ENCODE data around the gene AGMO.

Gene AGMO

DNA sequence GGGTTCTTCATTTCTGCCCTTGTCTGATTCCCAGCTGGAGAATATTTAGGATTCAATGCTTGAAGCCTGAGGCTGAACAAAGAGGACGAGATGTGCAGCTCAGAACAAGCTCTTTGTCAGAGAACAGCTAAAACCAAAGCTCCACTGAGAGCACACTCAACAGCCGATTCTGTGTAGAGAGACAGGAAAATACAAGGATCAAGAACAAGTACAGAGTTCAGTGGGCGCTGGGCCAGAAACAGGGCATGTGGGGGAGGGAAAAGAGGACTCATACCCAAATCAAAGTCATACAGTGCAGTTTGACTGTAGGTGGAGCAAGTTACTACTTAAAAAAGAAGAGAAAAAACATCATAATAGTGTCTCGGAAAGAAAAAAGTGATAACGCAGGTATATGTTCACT lies at the start of gene AGMO:
TSS of gene AGMO (minus strand) at position 181 of the 400 bp plus-strand sequence.
- DNase-seq = peak in 11 of 14 donors; percentile 8 to 74 (median 49)

DNA sequence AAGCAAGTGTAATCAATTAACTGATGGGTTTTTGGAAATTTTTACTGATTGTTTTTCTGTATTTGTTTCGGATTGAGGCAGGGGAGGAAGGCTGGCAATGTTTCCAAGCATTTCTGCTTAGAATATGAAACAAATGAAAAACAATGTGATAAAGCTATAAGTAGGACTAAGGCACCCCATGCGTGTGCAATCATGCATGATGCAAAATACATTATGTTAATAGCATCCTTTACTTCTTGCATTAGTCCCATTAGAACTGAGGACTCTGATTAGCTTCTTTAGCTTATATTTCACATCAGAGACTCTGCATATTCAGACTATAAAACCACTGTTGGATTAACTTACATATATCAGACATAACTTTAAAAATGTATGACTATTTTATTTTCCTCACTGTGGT lies 48.7 kb upstream of the AGMO start:
- DNase-seq = no peak

DNA sequence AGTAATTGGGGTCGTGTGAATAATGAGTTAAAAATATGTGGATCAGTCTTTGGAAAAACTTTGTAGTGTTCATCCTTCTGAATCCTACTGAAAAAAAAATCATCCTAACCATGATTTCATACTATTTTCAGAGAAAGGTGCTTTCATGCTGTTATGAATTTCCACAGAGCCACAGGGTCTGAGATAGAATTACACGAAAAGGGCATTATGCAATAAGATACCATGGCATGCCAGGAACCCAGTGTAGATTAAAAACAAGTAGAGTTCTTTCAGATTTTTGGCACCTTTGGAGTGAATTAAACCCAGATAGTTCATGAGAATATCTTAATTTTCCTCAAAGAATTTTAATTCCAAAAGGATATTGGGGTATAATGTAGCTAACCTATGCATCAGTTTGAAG lies 47.5 kb upstream of the AGMO start:
- DNase-seq = no peak

DNA sequence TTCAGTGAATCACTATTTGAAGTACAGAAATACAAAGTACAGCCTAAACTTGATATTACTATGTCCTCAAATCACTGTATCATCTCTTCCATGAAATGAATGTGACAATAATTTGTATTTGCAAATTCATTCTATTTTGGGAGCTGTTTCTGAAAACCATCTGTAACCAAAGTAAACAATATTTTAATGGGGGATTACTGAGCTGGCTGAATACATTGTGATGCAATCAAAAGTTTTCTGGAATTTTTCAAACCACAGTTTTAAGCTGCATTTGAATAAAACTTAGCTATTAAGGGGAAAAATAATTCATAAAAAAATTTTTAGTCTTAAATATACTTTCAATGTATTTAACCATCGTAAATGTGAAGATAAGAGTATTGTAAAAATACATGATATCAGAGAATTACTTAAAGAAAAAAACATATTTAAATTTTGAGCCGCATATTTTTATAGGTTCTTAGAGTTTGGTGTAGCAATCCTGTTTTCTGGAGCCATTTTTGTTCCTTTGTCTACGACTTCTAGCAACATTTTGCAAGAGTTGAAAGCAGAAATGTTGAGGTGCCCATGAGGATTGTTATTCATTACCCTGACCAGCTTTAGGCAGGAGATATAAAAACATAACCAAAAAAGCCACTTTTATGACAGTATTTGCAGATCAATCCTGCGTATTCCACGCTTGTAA lies 45.9 kb upstream of the AGMO start:
- DNase-seq = no peak

DNA sequence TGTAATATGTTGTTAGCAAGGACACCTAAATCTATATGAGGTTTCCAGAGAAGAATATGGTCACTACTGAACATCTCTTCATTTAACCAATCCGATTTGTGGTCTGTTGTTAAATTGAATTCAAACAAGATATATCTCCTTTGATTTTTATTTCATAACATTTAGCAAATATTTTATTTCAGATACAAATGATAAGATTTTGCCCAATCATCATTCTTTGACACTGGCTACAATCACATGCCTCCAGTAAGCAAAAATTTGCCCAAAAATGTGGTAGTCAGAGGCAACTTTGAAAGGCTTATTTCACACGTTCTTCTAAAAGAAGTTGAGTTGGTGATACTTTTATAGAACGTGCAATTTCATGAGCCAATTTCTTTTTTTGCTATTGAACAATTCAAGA lies 44.7 kb upstream of the AGMO start:
- DNase-seq = no peak

DNA sequence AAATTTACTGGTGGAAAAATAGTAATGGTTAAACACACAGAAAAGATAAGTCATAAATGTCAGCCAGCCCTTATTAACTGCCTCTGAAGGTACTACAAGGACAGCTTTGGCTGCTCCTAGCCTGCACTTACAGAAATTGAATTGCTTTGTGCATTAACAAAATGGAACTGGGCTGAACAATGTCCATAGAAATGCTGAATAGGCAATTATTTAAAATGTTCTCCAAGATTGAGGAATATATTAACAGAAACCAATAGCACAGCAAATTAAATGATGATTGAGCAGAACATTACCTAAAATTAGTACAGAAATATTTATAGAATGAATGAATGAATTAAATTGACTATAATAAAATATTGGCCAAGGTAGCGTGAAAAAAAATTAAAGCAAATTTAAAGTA lies 42.4 kb upstream of the AGMO start:
- DNase-seq = no peak

DNA sequence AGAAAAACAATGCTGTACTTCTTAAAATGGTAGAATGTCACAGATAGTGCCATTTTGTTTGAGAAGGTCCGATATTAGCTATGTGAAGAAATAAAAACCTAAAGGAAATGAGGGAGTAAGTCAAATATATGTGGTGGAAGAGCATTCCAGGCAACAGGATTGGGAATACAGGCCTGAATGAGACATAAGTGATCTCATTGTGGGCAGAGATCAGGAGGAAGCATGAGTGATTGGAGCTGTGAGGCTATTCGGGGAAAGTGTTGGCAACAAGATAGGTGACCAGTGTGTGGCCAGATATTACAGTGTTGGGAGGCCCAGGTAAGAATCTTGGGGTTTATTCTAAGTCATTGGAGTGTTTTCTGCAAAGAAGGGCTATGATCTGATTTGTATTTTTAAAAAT lies 41.3 kb upstream of the AGMO start:
- no peak for DNase-seq

DNA sequence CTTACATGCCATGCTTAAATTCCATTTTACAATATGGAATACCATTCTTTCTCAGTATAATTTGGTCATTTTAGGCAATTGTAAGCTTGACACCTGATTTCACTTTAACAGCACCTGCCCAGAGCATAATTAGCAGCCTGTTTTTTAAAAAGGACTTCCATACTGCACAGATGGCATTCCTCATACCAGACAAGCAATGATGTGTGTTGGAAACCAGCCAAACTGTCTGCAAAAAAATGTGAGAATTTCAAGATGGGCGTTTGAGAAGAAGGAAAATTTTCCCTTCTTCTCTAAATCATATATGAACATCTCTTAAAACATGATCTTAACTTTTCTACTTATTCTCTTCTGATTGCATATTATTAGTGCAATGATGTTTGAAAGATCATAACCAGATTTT lies 40.4 kb upstream of the AGMO start:
- DNase-seq = no peak

DNA sequence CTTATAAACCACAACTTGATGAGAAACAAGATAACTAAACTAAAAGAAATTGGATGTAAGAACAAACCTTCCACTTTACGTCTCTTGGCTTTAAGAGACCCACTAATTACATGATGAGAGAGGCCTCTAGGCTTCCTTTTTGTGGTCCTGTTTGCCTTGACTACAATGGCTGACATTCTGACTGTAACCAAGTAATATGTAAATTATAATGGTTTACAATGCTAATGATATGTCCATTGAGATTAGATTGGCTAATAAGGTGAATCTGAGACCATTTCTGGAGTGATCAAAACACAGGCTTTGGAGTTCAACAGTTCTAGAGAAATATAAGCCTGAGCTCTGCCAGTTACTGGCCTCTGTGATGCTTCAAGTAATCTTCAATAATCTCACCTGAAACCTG lies 39.4 kb upstream of the AGMO start:
- no peak for DNase-seq

DNA sequence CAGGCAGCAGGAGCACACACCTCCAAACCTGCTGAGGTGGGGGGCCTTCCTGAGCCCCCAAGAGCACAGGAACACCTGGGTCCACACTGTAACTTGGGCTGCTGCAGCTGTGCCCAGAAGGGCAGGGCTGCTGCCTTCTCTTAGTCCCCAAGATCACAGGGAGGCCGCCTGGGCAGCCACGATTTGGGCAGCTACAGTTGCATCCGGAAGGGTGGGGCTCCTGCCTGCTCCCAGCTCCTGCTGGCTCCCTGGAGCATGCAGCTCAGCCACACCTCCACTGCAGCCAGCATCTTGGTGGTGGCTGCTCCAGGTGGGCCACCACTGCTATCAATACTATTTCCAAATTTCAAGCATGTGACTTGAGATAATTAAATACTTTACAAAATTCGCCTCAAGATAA lies 38.5 kb upstream of the AGMO start:
- no peak for DNase-seq

DNA sequence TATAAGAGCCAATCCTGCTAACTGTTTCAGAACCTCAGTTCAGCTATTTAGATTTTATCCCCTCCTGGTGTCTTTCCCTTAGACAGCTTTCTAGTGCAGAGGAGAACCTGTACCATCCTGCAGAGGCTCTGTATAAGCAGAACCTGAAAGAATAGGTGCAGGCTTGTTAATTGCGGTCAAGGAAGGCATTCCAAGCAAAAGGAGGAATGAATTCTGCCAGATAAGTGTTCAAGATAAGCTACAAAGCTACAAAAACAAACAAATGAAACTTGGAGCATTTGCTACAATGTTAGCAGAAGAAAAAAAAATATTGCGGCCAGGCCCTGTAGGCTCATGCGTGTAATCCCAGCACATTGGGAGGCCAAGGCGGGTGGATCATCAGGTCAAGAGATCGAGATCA lies 32.6 kb upstream of the AGMO start:
- no peak for DNase-seq

DNA sequence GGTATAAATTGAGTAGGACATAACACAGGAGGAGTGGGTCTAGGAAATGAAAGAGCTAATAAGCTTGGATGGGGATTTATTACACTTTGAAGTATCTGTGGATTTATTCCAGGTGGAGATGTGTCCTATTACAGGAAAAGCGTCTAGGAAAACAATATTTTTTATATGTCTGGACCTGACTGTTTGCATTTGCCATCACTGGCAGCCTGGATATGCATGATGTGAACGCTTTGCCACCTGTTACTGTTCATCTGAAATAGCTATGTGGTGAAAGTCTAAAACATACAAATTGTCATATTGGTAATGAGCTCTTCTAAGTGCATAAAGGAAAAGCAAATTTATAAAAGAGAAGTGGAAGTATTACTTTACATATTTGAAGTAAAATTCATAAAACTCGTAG lies 31.6 kb upstream of the AGMO start:
- no peak for DNase-seq

DNA sequence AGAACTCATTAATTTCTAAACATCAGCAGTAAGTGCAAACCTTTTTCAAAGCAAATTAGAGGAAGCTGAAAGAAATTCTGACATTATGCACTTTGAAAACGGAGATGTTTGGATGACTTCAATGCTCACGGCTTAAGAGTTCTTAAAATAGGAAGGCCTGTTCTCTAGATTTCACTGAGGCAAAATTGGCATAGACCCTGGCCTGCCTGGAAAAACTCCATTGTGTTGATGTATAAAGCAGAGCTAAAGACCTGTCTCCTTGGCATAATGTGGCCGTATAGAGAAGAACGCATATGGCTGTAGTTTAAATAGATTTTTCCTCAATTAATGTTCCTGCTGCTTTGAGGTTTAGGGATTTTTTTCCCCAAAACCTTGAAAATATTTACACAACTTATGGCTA lies 24.5 kb upstream of the AGMO start:
- DNase-seq = no peak

DNA sequence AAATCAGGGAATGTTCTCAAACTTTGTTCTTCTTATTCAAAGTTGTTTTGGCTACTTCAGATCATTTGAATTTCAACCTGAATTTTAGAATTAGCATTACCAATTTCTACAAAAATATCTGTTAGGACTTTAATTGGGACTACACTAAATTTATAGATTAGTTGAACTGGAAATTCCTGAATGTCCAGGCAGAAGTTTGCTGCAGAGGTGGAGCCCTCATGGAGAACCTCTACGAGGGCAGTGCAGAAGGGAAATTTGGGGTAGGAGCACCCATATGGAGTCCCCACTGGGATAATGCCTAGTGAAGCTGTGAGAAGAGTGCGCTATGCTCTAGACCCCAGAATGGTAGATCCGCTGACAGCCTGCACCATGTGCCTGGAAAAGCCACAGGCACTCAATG lies 22.8 kb upstream of the AGMO start:
- no peak for DNase-seq

DNA sequence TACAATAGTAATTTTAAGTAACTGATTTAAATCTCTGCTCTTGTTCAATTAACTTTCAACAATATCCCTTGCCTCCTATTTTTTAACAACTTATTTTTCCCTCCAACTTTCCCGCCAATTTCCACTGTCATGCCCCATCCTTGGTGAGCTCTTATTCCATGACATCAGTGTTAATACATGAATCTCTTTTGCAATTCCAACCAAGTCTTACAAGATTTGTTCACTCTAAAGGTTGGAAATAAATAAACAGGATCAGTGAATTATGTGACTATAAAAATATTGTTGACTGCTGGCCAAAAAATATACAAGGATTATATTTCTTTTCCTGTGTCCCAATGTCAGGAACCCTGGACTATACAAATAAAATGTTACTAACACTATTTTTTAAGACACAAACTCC lies 21.0 kb upstream of the AGMO start:
- DNase-seq = no peak

DNA sequence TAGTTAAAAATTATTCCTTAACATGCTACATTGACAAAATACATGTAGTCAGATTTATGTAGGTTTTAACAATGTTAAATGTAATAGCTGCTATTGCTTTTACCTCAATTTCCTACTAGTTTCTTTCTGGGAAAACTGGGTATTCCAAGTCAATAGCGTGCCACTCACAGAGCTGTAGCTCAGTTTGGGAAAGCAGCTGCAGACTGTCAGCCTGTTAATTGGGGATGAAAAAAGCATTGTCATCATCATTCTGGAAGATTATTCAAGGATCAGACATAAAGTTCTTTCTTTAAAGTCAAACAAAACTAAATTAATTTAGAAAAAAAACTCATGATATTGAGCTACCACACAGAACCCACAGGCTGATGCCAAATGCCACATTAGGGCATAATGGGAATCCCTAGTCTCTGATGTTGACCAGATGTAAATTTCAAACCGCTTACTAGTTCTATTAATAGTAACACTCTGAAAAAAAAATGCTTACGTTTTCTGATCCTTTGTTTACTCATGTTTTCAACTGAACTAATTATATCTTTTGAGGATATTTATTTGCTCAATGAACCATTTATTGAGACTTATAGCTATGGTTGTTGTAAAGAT lies 19.6 kb upstream of the AGMO start:
- no peak for DNase-seq

DNA sequence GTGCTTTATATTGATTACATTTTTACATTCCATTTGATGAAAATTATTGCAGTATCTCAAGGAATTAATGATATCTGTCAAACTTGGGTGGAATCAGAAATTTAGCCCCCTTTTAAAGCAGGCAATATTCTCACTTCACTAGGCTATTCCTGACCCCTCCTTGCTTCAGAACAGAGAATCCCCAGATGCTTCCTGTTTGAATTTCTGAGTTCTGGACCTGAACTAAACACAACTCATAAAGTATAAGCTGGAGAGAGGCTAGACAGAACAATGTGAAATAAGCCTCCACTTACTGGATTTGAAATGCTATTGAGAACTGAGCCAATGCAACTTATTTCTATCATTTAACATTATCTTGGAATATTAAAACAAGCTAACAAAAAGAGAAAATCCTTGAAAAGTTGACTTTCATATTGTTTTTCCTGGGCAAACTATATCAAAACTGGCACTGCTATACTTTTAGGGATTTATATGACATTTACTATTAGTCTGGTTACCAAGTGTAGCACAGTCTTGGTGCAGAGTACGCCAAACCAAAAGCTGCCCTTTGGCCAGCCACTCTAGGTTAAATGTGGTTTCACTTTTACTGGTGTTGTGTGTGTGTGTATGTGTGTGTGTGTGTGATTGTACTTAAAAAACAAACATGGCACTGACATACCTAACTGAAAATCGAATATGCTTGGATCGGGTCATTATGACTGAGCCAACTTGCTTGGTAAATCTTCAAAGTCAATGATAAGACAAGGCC lies 19.0 kb upstream of the AGMO start:
- no peak for DNase-seq

DNA sequence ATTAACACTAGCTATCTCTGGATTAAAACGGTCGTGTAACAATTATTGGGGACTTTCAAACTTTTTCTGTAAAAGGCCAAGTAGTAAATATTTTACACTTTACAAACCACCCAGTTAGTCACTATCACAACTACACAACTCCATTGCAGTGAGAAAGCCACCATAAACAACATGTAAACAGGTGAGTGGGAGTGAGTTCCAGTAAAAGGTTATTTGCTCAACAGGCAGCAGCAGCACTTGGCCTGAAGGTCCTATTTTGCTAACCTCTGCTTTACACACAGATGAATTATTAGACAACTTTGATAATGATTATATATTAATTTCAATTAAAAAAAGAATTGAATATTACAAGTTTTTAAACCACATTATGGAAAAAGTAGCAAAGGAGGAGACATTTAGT lies 15.8 kb upstream of the AGMO start:
- DNase-seq = no peak

DNA sequence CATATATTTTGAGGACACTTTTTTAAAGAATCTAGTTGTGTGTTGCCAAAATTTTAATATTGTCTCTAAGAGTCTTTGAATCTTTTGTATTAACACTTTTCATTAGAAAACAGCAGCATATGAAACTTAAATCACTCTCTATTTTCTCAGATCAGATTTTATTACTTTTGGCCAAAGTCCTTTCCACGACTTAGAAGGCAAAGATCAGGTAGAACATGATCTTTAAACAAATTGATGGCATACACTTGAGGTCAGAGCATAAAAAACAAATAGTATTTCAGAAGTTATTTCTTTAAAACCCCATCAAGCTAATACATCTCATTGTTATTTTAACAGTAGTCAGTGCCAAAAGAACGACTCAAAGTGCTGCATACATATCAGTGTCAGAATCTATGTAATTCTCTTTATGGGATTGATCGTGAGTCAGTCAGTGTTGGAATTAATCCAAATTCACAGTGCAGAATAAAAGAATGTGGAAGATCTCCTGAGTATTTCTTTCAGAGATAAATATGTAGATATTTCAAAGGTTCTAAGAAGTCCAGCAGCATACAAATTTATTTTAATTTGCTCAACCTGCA lies 9.6 kb upstream of the AGMO start:
- DNase-seq = no peak

DNA sequence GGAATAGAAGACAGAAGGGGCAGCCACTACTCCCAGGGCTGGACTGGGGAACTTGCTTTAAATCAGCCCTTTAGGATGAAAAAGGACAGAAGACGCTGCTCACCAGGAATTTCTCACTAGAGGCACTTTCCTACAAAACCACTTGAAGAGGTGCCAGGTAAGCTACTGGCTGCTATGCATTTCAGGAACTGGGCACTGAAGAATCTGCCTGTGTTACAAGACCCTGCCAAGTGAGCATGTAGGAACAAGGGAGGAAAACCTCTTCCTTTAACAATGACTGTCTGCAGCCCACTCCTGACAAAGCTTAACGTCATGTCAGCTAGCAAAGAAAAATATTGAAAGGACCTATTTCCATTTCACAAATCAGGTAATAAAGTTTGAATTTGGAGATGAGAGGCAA lies 5.8 kb upstream of the AGMO start:
- no peak for DNase-seq

DNA sequence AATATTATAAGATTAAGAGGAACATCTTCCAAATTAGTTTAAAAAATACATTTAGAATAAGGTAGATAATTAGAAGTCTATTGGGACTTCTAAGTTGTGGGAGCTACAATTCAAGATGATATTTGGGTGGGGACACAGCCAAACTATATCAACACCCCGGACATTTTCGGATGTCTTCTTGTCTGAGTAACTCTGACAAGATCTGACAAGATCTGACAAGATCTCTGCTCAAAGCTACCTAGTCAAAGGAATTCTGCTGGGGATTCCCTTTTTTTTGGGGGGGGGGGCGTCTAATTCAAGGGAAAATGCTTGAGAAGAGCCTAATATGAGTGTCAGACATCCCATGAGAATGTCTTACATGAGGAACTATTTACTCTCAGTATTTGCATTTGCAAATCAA lies 5.2 kb upstream of the AGMO start:
- DNase-seq = no peak

DNA sequence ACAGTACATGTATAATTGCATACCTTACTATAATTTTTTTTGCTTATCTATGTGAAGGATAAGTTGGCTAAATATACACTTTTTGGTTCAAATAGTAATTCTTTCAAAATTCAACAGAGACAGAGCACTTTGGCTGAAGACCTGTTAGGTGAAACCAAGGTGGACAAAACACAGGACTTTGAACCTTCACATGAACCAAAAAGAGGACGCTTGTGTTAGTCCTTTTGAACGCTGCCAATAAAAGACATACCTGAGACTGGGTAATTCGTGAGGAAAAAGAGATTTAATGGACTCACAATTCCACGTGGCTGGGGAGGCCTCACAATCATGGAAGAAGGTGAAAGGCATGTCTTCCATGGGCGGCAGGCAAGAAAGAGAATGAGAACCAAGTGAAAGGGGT lies 4.7 kb upstream of the AGMO start:
- DNase-seq = no peak

DNA sequence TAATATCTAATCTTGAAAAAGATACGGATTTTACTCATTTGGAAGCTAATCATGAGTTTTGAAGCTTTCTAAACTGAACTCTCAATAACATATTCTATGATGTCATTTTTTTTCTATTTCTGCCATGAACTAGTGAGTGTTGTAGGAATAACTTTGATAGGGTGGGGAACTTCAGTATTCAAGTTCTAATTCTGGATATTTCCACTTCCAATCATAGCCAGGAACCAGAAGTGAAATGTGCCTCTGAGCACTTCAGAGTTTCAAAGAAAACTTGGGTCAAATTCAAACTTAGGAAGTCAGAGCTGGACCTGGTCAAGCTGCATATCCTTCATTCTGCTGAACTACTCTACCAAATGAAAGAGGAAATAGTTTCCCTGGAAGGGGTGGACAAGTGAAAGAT lies 847 bp downstream of the AGMO start:
- DNase-seq = no peak

DNA sequence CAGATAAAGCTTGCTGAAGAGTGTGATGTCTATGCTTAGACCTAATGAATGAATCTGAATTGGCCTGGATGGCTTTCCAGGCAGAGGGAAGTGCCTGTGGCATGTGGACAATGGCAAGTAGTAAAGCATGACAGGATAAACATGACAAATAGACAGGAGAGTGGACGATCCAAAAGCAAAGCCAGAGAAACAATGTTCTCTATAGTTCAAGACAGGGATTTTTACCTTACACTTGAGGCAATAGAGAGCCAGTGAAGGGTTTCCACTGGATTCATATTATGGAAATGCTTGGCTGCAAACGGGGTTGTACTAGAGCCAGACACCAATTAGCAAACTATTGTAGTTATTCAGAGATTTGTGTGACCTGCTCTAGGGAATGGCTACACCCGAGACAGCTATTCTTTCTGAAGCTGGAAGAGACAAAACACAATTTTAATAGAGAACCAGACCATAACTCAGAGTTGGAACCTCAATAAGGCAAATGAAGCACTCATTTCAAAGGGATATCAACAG lies 2.3 kb downstream of the AGMO start:
- no peak for DNase-seq

All from C1 segment of cervical spinal cord (tissue), 14 donors.